HepG2 (cell line): ENCODE measurements around the gene MSI2. TPM values are rescaled to one million over a fixed set of nuclear protein-coding genes. Genes with fewer than 3 reads are reported as not detected.

ENCODE experiments used
- ARID4A ChIP-seq: sonication (generic); formaldehyde crosslinking; IDR thresholded peaks from 2 replicates; pipeline ENCODE4 v1.5.0; 2020; ENCODE audit warnings: mild to moderate bottlenecking, missing genetic modification reagents, borderline replicate concordance
- GFI1 ChIP-seq: sonication (generic); formaldehyde crosslinking; IDR thresholded peaks from 2 replicates; pipeline ENCODE4 v1.5.0; 2020; ENCODE audit warnings: missing genetic modification reagents, mild to moderate bottlenecking, borderline replicate concordance
- SMAD1 ChIP-seq: sonication (generic); formaldehyde crosslinking; IDR thresholded peaks from 2 replicates; pipeline ENCODE4 v1.4.0; 2020; ENCODE audit warnings: missing genetic modification reagents, low read depth, mild to moderate bottlenecking, borderline replicate concordance
- SNAPC4 ChIP-seq: sonication (generic); formaldehyde crosslinking; IDR thresholded peaks from 2 replicates; pipeline ENCODE4 v1.4.0; 2020; ENCODE audit warnings: mild to moderate bottlenecking, missing genetic modification reagents
- ZNF788 ChIP-seq: sonication (generic); formaldehyde crosslinking; IDR thresholded peaks from 2 replicates; pipeline ENCODE4 v1.5.0; 2020; ENCODE audit warnings: mild to moderate bottlenecking, missing genetic modification reagents, borderline replicate concordance
- ZSCAN22 ChIP-seq: sonication (generic); formaldehyde crosslinking; IDR thresholded peaks from 2 replicates; pipeline ENCODE4 v1.4.0; 2020; ENCODE audit warnings: mild to moderate bottlenecking, missing genetic modification reagents
- polyA plus RNA-seq, 8 experiments: library from polyadenylated mRNA; depleted of rRNA in 3 of 8; stranded (reverse) in 7 of 8; unstranded in 1 of 8; fragments of >200 nt; fragmentation: Illumina TruSeq in 4 of 8; extraction: Trizol in 4 of 8; gene quantifications; 2 replicates each; pipeline versions ENCODE4 v1.2.1 to v1.2.3, GENCODE V29; 2011 to 2016; ENCODE audit warnings: low read depth in 4 of 8, missing spikeins in 1 of 8, mixed read lengths in 1 of 8; ENCODE audit not compliant: insufficient read depth in 1 of 8
- total RNA-seq, 5 experiments: library from RNA; depleted of rRNA; stranded (reverse); fragments of >200 nt; fragmentation: Illumina TruSeq; extraction: Trizol; gene quantifications; 2 replicates each; pipeline ENCODE4 v1.2.3, GENCODE V29; 2016; ENCODE audit warnings: low read depth in 1 of 5
- TF ChIP-seq, protein P1 (sequence below): IDR thresholded peaks from 2 replicates; pipeline ENCODE4 v1.6.1; 2016
- TF ChIP-seq, protein P2 (sequence below): sonication (generic); formaldehyde crosslinking; IDR thresholded peaks from 2 replicates; pipeline ENCODE4; 2020; ENCODE audit warnings: missing genetic modification reagents, mild to moderate bottlenecking, borderline replicate concordance
- TF ChIP-seq, protein P3 (sequence below): sonication (generic); formaldehyde crosslinking; IDR thresholded peaks from 2 replicates; pipeline ENCODE4 v1.5.1; 2020; ENCODE audit warnings: mild to moderate bottlenecking, missing genetic modification reagents, moderate library complexity

MSI2 gene
- total and polyA plus RNA-seq, 2 of the 13 experiments (the other 11 are each of a cell fraction or from before 2014, with no cell fraction given): 77.5 to 78.4 TPM

GRCh38 chr17:57407287-57408070 is 151.2 kb downstream of the MSI2 start (continued):
- TF ChIP-seq, protein P1, sequence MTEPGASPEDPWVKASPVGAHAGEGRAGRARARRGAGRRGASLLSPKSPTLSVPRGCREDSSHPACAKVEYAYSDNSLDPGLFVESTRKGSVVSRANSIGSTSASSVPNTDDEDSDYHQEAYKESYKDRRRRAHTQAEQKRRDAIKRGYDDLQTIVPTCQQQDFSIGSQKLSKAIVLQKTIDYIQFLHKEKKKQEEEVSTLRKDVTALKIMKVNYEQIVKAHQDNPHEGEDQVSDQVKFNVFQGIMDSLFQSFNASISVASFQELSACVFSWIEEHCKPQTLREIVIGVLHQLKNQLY (CRISPR knock-in tag): no peak; the same call in 1 of the 2 replicates
- TF ChIP-seq ZSCAN22 (CRISPR knock-in tag) (peak; percentile 82; the same call in 1 of the 2 replicates), GFI1 (CRISPR knock-in tag) (peak; percentile 76), SMAD1 (CRISPR knock-in tag) (no peak), SNAPC4 (CRISPR knock-in tag) (peak; percentile 57; the same call in 1 of the 2 replicates), ZNF788 (no peak; the same call in 1 of the 2 replicates), ARID4A (CRISPR knock-in tag) (peak; percentile 72; the same call in 1 of the 2 replicates)
- TF ChIP-seq, protein P2, sequence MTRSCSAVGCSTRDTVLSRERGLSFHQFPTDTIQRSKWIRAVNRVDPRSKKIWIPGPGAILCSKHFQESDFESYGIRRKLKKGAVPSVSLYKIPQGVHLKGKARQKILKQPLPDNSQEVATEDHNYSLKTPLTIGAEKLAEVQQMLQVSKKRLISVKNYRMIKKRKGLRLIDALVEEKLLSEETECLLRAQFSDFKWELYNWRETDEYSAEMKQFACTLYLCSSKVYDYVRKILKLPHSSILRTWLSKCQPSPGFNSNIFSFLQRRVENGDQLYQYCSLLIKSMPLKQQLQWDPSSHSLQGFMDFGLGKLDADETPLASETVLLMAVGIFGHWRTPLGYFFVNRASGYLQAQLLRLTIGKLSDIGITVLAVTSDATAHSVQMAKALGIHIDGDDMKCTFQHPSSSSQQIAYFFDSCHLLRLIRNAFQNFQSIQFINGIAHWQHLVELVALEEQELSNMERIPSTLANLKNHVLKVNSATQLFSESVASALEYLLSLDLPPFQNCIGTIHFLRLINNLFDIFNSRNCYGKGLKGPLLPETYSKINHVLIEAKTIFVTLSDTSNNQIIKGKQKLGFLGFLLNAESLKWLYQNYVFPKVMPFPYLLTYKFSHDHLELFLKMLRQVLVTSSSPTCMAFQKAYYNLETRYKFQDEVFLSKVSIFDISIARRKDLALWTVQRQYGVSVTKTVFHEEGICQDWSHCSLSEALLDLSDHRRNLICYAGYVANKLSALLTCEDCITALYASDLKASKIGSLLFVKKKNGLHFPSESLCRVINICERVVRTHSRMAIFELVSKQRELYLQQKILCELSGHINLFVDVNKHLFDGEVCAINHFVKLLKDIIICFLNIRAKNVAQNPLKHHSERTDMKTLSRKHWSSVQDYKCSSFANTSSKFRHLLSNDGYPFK (CRISPR knock-in tag): peak; percentile 22; the same call in 1 of the 2 replicates
- TF ChIP-seq, protein P3, sequence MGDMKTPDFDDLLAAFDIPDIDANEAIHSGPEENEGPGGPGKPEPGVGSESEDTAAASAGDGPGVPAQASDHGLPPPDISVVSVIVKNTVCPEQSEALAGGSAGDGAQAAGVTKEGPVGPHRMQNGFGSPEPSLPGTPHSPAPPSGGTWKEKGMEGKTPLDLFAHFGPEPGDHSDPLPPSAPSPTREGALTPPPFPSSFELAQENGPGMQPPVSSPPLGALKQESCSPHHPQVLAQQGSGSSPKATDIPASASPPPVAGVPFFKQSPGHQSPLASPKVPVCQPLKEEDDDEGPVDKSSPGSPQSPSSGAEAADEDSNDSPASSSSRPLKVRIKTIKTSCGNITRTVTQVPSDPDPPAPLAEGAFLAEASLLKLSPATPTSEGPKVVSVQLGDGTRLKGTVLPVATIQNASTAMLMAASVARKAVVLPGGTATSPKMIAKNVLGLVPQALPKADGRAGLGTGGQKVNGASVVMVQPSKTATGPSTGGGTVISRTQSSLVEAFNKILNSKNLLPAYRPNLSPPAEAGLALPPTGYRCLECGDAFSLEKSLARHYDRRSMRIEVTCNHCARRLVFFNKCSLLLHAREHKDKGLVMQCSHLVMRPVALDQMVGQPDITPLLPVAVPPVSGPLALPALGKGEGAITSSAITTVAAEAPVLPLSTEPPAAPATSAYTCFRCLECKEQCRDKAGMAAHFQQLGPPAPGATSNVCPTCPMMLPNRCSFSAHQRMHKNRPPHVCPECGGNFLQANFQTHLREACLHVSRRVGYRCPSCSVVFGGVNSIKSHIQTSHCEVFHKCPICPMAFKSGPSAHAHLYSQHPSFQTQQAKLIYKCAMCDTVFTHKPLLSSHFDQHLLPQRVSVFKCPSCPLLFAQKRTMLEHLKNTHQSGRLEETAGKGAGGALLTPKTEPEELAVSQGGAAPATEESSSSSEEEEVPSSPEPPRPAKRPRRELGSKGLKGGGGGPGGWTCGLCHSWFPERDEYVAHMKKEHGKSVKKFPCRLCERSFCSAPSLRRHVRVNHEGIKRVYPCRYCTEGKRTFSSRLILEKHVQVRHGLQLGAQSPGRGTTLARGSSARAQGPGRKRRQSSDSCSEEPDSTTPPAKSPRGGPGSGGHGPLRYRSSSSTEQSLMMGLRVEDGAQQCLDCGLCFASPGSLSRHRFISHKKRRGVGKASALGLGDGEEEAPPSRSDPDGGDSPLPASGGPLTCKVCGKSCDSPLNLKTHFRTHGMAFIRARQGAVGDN (CRISPR knock-in tag): peak; percentile 84
